Measurements from ENCODE around the gene DUT. TPM values are rescaled to one million over a fixed set of nuclear protein-coding genes. Genes with fewer than 3 reads are reported as not detected.

The DUT gene
- total RNA-seq, 2 experiments from 2014 or later = 527 TPM

DNA sequence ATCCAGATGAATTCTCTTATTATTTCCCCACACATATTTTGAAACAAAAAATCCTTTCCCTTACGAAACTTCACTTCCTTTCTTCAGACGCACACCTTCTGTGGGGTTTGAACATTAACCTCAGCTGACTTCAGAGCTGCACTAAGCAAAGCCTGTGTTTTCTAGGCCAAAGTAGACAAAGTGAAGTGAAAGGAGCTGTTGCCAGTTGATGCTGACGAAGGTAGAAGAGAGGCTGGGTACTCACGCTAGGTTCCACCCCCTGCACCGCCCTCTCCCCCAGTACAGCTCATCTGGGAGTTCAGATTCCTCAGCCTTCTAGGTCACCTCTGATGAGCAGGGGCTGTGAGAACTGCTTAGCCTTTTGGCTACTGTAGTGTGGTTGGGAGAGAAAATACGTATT lies 24.1 kb downstream of the DUT start:
- ChIA-PET POLR2A (no interaction called here), CTCF (interaction anchor here (6.0 kb wide), 1 partner anchor 20 kb away, joined by 42 read pairs; no protein-coding TSS in a partner anchor)
- Mint-ChIP-seq H3K27me3 (peaks cover 1% of the 10 kb centered on the region), H3K4me1 (ENCODE audit: low read depth) (peaks cover 2% of the 10 kb centered on the region), H3K27ac (no peak overlapping the region), H3K4me3 (no peak overlapping the region), H3K36me3 (ENCODE audit: low read depth) (no peaks in the 10 kb centered on the region), H3K9me3 (no peaks in the 10 kb centered on the region)
- DNase-seq = no peak
- ATAC-seq = no peak
- TF ChIP-seq CTCF (IDR thresholded peaks at IDR 0.05) = no peak
- intact Hi-C loops (cut with micrococcal nuclease) = loop anchor here (10.0 kb wide), 1 partner anchor 1161 kb away; no protein-coding TSS in a partner anchor

- Mint-ChIP-seq H3K27ac (no peak overlapping the region), H3K9me3 (no peaks in the 10 kb centered on the region), H3K4me3 (no peak overlapping the region), H3K4me1 (ENCODE audit: low read depth) (peaks cover 2% of the 10 kb centered on the region), H3K27me3 (no peaks in the 10 kb centered on the region), H3K36me3 (ENCODE audit: low read depth) (no peaks in the 10 kb centered on the region)
- intact Hi-C loops (cut with micrococcal nuclease) = loop anchor here (10.0 kb wide), 1 partner anchor 1164 kb away; no protein-coding TSS in a partner anchor
- ChIA-PET CTCF (interaction anchor here (0.9 to 2.0 kb wide), 6 partner anchors 10 to 279 kb away, joined by 3 to 8 read pairs (median 4); no protein-coding TSS in a partner anchor), POLR2A (no interaction called here)
- TF ChIP-seq CTCF (IDR thresholded peaks at IDR 0.05) = peak; percentile 62
- DNase-seq (no peak), ATAC-seq (no peak)
Observed at GRCh38 chr15:48358229-48359152, 27.3 kb downstream of the DUT start.

DNA sequence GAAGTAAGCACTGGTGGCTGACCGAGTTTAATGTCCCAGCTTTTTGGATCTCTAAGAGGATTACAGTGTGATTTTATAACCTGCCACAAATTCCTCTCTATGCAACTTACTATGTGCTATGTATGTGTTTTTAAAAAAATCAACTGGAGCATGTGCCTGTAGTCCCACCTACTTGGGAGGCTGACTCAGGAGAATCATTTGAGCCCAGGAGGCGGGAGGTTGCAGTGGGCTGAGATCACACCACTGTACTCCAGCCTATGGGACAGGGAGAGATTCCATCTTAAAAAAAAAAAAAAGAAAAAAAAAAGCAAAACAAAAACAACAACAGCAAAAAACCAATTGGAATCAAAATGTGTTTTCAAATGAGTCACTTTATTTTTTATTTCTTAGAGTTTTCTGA lies 29.6 kb downstream of the DUT start:
- ChIA-PET POLR2A (no interaction called here), CTCF (no interaction called here)
- TF ChIP-seq CTCF (IDR thresholded peaks at IDR 0.05) = no peak
- ATAC-seq = no peak
- peaks cover 2% of the 10 kb centered on the region for H3K4me1 Mint-ChIP-seq (ENCODE audit: low read depth)
- H3K27me3 Mint-ChIP-seq = peaks cover 4% of the 10 kb centered on the region
- H3K9me3 Mint-ChIP-seq = no peaks in the 10 kb centered on the region
- no peaks in the 10 kb centered on the region for H3K36me3 Mint-ChIP-seq (ENCODE audit: low read depth)
- no peak for DNase-seq
- intact Hi-C loops (cut with micrococcal nuclease) = no loop called here
- H3K4me3 Mint-ChIP-seq = no peak overlapping the region
- H3K27ac Mint-ChIP-seq = no peak overlapping the region

DNA sequence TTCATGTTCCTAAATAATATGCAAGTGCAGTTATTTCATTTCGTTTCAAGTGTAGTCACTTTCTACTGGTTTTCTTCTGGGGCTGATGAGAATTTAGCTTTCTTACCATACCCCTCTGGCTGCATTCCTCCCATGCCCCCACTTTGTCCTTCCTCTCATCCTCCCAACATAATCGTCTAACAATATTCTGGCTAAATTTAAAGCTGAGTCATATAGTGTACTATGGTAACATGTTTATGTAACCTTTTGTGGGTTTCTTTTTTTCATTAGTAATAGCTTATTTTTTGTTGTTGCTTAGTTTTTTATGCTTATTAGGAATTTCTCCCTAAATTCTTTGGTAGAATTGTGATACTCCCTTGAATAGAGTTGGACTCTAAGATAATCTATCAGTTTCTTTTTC lies 30.5 kb downstream of the DUT start:
- no peak overlapping the region for H3K4me3 Mint-ChIP-seq
- ChIA-PET CTCF (interaction anchor here (1.0 to 1.2 kb wide), 2 partner anchors 9 to 76 kb away, joined by 4 to 7 read pairs; no protein-coding TSS in a partner anchor), POLR2A (no interaction called here)
- intact Hi-C loops (cut with micrococcal nuclease) = no loop called here
- H3K36me3 Mint-ChIP-seq (ENCODE audit: low read depth) = no peaks in the 10 kb centered on the region
- H3K27me3 Mint-ChIP-seq = peaks cover 4% of the 10 kb centered on the region
- ATAC-seq (no peak), DNase-seq (no peak)
- H3K27ac Mint-ChIP-seq = no peak overlapping the region
- peaks cover 2% of the 10 kb centered on the region for H3K4me1 Mint-ChIP-seq (ENCODE audit: low read depth)
- H3K9me3 Mint-ChIP-seq = no peaks in the 10 kb centered on the region
- no peak for TF ChIP-seq CTCF (IDR thresholded peaks at IDR 0.05)

DNA sequence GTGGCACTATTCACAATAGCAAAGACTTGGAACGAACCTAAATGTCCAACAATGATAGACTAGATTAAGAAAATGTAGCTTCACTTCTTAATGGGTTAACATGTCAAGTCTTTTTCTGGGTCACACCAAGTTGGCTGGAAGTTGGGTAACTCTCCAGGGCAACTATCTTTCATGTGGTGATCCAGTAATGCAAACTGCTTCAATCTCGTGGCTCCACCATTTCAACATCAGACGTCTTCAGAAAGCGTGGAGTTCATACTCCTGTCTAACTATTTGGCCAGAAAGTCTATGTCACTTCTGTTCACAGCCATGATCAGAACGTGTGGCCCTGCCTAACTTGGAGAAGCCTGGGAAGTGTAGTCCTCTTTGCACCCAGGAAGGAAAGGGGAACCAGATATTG lies 32.2 kb downstream of the DUT start:
- no peaks in the 10 kb centered on the region for H3K36me3 Mint-ChIP-seq (ENCODE audit: low read depth)
- POLR2A ChIA-PET = no interaction called here
- CTCF ChIA-PET = no interaction called here

More for the DNA sequence above, 32.2 kb downstream of the DUT start:
- Mint-ChIP-seq H3K4me1 (ENCODE audit: low read depth) (peaks cover 2% of the 10 kb centered on the region), H3K27ac (no peak overlapping the region), H3K4me3 (no peak overlapping the region), H3K9me3 (no peaks in the 10 kb centered on the region), H3K27me3 (peaks cover 5% of the 10 kb centered on the region)
- no peak for TF ChIP-seq CTCF (IDR thresholded peaks at IDR 0.05)
- DNase-seq = no peak
- no peak for ATAC-seq
- intact Hi-C loops (cut with micrococcal nuclease) = no loop called here

Measured in activated CD8-positive, alpha-beta T cell treated with anti-CD3 and anti-CD28 coated beads for 36 hours (primary cell).